ENCODE results near the gene RTP4.

- TF ChIP-seq USF2 (IDR thresholded peaks at IDR 0.05; ENCODE audit: borderline replicate concordance, low read depth, low read length), result no peak
- no peak for TF ChIP-seq GABPA (IDR thresholded peaks at IDR 0.05; ENCODE audit: low read depth)
- TF ChIP-seq ZSCAN29 (IDR thresholded peaks at IDR 0.05), result no peak
- TF ChIP-seq NR2C1 (IDR thresholded peaks at IDR 0.05), result no peak
- no peak for TF ChIP-seq EZH2 (IDR thresholded peaks at IDR 0.05; ENCODE audit: borderline replicate concordance, control insufficient read depth, low read depth, low read length)
- TF ChIP-seq SMAD1 (IDR thresholded peaks at IDR 0.05; ENCODE audit: low read depth, partially characterized antibody), result no peak
- TF ChIP-seq NBN (IDR thresholded peaks at IDR 0.05), result no peak
Observed at GRCh38 chr3:187398955-187399354, 30.8 kb downstream of the RTP4 start.
